ENCODE results near the gene OR13C8.
"Not testable (repeated sequence)": the region's sequence is repeated elsewhere in the genome, so short reads cannot be mapped to it uniquely, and the experiment has no call there.

Gene OR13C8

GRCh38 chr9:104564358-104564757 lies 4.6 kb upstream of the OR13C8 start:
- TF ChIP-seq FOXP2 (optimal IDR thresholded peaks at IDR 0.05; ENCODE audit: control extremely low read depth, extremely low read length, insufficient read depth) (no peak), EZH2 (IDR thresholded peaks at IDR 0.05) (no peak), POLR2AphosphoS5 (IDR thresholded peaks at IDR 0.05; ENCODE audit: borderline replicate concordance, low read depth, low read length) (no peak)
- no peaks in the 10 kb centered on the region for H3K36me3 ChIP-seq (ENCODE audit: insufficient read depth, low read length)
- H3K9me3 ChIP-seq (ENCODE audit: low read depth, low read length), result no peaks in the 10 kb centered on the region
- no peak for DNase-seq (ENCODE audit: low read depth, low spot score)
- no peak overlapping the region for H3K4me3 ChIP-seq
- H3K9ac ChIP-seq (ENCODE audit: insufficient read length), result no peak overlapping the region
- H3K27ac ChIP-seq, result no peak overlapping the region

GRCh38 chr9:104572612-104573011 lies 3.6 kb downstream of the OR13C8 start:
- no peak for TF ChIP-seq EZH2 (IDR thresholded peaks at IDR 0.05)
- no peak for TF ChIP-seq POLR2AphosphoS5 (IDR thresholded peaks at IDR 0.05; ENCODE audit: borderline replicate concordance, low read depth, low read length)
- TF ChIP-seq FOXP2 (optimal IDR thresholded peaks at IDR 0.05; ENCODE audit: control extremely low read depth, extremely low read length, insufficient read depth), result no peak
- H3K9me3 ChIP-seq (ENCODE audit: low read depth, low read length), result peaks cover 6% of the 10 kb centered on the region; the same call in 1 of the 2 replicates
- no peak overlapping the region for H3K9ac ChIP-seq (ENCODE audit: insufficient read length)
- H3K36me3 ChIP-seq (ENCODE audit: insufficient read depth, low read length), result no peaks in the 10 kb centered on the region
- DNase-seq (ENCODE audit: low read depth, low spot score), result no peak
- no peak overlapping the region for H3K27ac ChIP-seq
- H3K4me3 ChIP-seq, result no peak overlapping the region

- Histone ChIP-seq H3K4me3 (no peak overlapping the region), H3K9ac (ENCODE audit: insufficient read length) (no peak overlapping the region), H3K27ac (no peak overlapping the region), H3K36me3 (ENCODE audit: insufficient read depth, low read length) (no peaks in the 10 kb centered on the region), H3K9me3 (ENCODE audit: low read depth, low read length) (peaks cover 6% of the 10 kb centered on the region; the same call in 1 of the 2 replicates)
- TF ChIP-seq EZH2 (IDR thresholded peaks at IDR 0.05) (no peak), POLR2AphosphoS5 (IDR thresholded peaks at IDR 0.05; ENCODE audit: borderline replicate concordance, low read depth, low read length) (no peak)
- no peak for DNase-seq (ENCODE audit: low read depth, low spot score)
These were observed 6.5 kb downstream of the OR13C8 start for GRCh38 chr9:104575456-104575855.

GRCh38 chr9:104577263-104577662 lies 8.3 kb downstream of the OR13C8 start:
- H3K9ac ChIP-seq (ENCODE audit: insufficient read length), result no peak overlapping the region
- DNase-seq (ENCODE audit: low read depth, low spot score), result no peak
- no peaks in the 10 kb centered on the region for H3K36me3 ChIP-seq (ENCODE audit: insufficient read depth, low read length)

GRCh38 chr9:104580562-104580961 lies 11.6 kb downstream of the OR13C8 start:
- TF ChIP-seq POLR2AphosphoS5 (IDR thresholded peaks at IDR 0.05; ENCODE audit: borderline replicate concordance, low read depth, low read length), result no peak
- Histone ChIP-seq H3K36me3 (ENCODE audit: insufficient read depth, low read length) (no peaks in the 10 kb centered on the region), H3K9ac (ENCODE audit: insufficient read length) (no peak overlapping the region), H3K27ac (no peak overlapping the region), H3K9me3 (ENCODE audit: low read depth, low read length) (no peaks in the 10 kb centered on the region), H3K4me3 (no peak overlapping the region)
- DNase-seq (ENCODE audit: low read depth, low spot score), result no peak

More at GRCh38 chr9:104577263-104577662, 8.3 kb downstream of the OR13C8 start:
- Histone ChIP-seq H3K4me3 (no peak overlapping the region), H3K27ac (no peak overlapping the region), H3K9me3 (ENCODE audit: low read depth, low read length) (0 out of 2 replicates have a peak, but pooled peaks cover 3% of the 10 kb centered on the region)
- TF ChIP-seq POLR2AphosphoS5 (IDR thresholded peaks at IDR 0.05; ENCODE audit: borderline replicate concordance, low read depth, low read length), result no peak
- TF ChIP-seq EZH2 (IDR thresholded peaks at IDR 0.05), result no peak

- DNase-seq (ENCODE audit: low read depth, low spot score), result peak; percentile 78
- Histone ChIP-seq H3K9me3 (ENCODE audit: low read depth, low read length) (no peaks in the 10 kb centered on the region), H3K9ac (ENCODE audit: insufficient read length) (no peak overlapping the region), H3K36me3 (ENCODE audit: insufficient read depth, low read length) (no peaks in the 10 kb centered on the region), H3K27ac (peak overlapping the region; percentile 89), H3K4me3 (peak overlapping the region; percentile 51)
- TF ChIP-seq EZH2 (IDR thresholded peaks at IDR 0.05) (no peak), POLR2AphosphoS5 (IDR thresholded peaks at IDR 0.05; ENCODE audit: borderline replicate concordance, low read depth, low read length) (no peak; the same call in 1 of the 2 replicates), FOXP2 (optimal IDR thresholded peaks at IDR 0.05; ENCODE audit: control extremely low read depth, extremely low read length, insufficient read depth) (no peak)
These were observed 17.7 kb downstream of the OR13C8 start for GRCh38 chr9:104586496-104587180.

GRCh38 chr9:104589626-104590025 lies 20.7 kb downstream of the OR13C8 start:
- H3K9ac ChIP-seq (ENCODE audit: insufficient read length), result no peak overlapping the region
- no peak overlapping the region for H3K27ac ChIP-seq
- TF ChIP-seq FOXP2 (optimal IDR thresholded peaks at IDR 0.05; ENCODE audit: control extremely low read depth, extremely low read length, insufficient read depth) (no peak), EZH2 (IDR thresholded peaks at IDR 0.05) (no peak), POLR2AphosphoS5 (IDR thresholded peaks at IDR 0.05; ENCODE audit: borderline replicate concordance, low read depth, low read length) (no peak)
- H3K9me3 ChIP-seq (ENCODE audit: low read depth, low read length), result no peaks in the 10 kb centered on the region
- DNase-seq (ENCODE audit: low read depth, low spot score), result peak; percentile 53
- no peak overlapping the region for H3K4me3 ChIP-seq
- H3K36me3 ChIP-seq (ENCODE audit: insufficient read depth, low read length), result no peaks in the 10 kb centered on the region

GRCh38 chr9:104598749-104599148 lies 29.8 kb downstream of the OR13C8 start:
- not testable (repeated sequence) for H3K4me3 ChIP-seq; DNase-seq (ENCODE audit: low read depth, low spot score); H3K9me3 ChIP-seq (ENCODE audit: low read depth, low read length); H3K27ac ChIP-seq; H3K9ac ChIP-seq (ENCODE audit: insufficient read length); H3K36me3 ChIP-seq (ENCODE audit: insufficient read depth, low read length)

- DNase-seq (ENCODE audit: low read depth, low spot score); H3K4me3 ChIP-seq; H3K9me3 ChIP-seq (ENCODE audit: low read depth, low read length); H3K36me3 ChIP-seq (ENCODE audit: insufficient read depth, low read length); H3K9ac ChIP-seq (ENCODE audit: insufficient read length); H3K27ac ChIP-seq: not testable (repeated sequence)
These were observed 30.3 kb downstream of the OR13C8 start, which contains the start of gene OR13C5 for GRCh38 chr9:104599313-104599712. Gene OR13C5 (minus strand): TSS chr9:104599413. CDS start chr9:104599413, 0 bp downstream.

Measured in SK-N-MC (cell line).